ENCODE measurements around the gene FAM171A2.

DNA sequence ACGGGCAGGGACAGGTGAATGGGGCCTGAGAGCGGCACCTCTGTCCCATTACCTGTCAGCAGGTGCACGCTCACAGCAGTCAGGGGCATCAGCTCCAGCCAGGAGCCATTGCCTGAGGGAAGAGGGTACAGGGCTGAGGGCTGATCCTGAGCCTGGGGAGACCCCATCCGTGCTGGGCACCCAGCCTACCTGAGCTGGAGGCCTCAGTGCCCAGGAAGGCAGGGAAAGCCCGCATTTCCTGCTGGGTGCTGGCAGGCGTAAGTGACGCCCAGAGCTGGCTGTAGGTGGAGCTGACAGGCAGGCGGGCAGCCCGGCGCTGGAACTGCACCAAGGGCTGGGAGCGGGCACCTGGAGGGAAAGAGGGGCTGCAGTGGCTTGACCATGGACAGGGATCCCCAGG, 7.4 kb downstream of the FAM171A2 start:
- TF ChIP-seq, protein P1, sequence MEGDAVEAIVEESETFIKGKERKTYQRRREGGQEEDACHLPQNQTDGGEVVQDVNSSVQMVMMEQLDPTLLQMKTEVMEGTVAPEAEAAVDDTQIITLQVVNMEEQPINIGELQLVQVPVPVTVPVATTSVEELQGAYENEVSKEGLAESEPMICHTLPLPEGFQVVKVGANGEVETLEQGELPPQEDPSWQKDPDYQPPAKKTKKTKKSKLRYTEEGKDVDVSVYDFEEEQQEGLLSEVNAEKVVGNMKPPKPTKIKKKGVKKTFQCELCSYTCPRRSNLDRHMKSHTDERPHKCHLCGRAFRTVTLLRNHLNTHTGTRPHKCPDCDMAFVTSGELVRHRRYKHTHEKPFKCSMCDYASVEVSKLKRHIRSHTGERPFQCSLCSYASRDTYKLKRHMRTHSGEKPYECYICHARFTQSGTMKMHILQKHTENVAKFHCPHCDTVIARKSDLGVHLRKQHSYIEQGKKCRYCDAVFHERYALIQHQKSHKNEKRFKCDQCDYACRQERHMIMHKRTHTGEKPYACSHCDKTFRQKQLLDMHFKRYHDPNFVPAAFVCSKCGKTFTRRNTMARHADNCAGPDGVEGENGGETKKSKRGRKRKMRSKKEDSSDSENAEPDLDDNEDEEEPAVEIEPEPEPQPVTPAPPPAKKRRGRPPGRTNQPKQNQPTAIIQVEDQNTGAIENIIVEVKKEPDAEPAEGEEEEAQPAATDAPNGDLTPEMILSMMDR (conservative IDR thresholded peaks at IDR 0.05): no peak
- no peak for TF ChIP-seq ZFX (IDR thresholded peaks at IDR 0.05)

Data from C4-2B (cell line).